GM12874 (cell line): ENCODE measurements around the gene GBF1.

Source experiments
- CTCF ChIP-seq: IDR thresholded peaks from 2 replicates; pipeline ENCODE4 v1.5.1; 2011; ENCODE audit warnings: low read depth, mild to moderate bottlenecking, control low read depth, low read length, moderate library complexity; ENCODE audit not compliant: insufficient read depth

Gene GBF1

GRCh38 chr10:102397222-102398171 lies 152.2 kb downstream of the GBF1 start:
- no peak for TF ChIP-seq CTCF

- TF ChIP-seq CTCF: no peak
Observed at GRCh38 chr10:102398172-102399020, 153.1 kb downstream of the GBF1 start.

GRCh38 chr10:102399217-102400021 lies 154.1 kb downstream of the GBF1 start:
- TF ChIP-seq CTCF: peak; percentile 97

GRCh38 chr10:102400076-102400475 lies 154.7 kb downstream of the GBF1 start:
- no peak for TF ChIP-seq CTCF

GRCh38 chr10:102400598-102401341 lies 155.4 kb downstream of the GBF1 start:
- no peak for TF ChIP-seq CTCF

GRCh38 chr10:102401342-102401654 lies 156.0 kb downstream of the GBF1 start:
- no peak for TF ChIP-seq CTCF
